Ishikawa (cell line): ENCODE data around the gene SPINK5.

Source experiments
- CEBPB ChIP-seq: IDR thresholded peaks from 2 replicates; pipeline ENCODE4 v1.6.1; 2012
- CREB1 ChIP-seq: IDR thresholded peaks from 2 replicates; pipeline ENCODE4 v1.6.1; 2012; ENCODE audit warnings: low read depth
- EGR1 ChIP-seq: IDR thresholded peaks from 2 replicates; pipeline ENCODE4 v1.6.1; 2012
- EP300 ChIP-seq: IDR thresholded peaks from 2 replicates; pipeline ENCODE4 v1.6.1; 2012; ENCODE audit warnings: borderline replicate concordance
- FOXM1 ChIP-seq: IDR thresholded peaks from 2 replicates; pipeline ENCODE4 v1.6.1; 2012; ENCODE audit warnings: low read depth, borderline replicate concordance
- MAX ChIP-seq: IDR thresholded peaks from 2 replicates; pipeline ENCODE4 v1.6.1; 2012
- NFIC ChIP-seq: IDR thresholded peaks from 2 replicates; pipeline ENCODE4 v1.6.1; 2012
- RAD21 ChIP-seq: IDR thresholded peaks from 2 replicates; pipeline ENCODE4 v1.6.1; 2012; ENCODE audit warnings: low read depth
- REST ChIP-seq: IDR thresholded peaks from 2 replicates; pipeline ENCODE4 v1.6.1; 2012; ENCODE audit warnings: low read depth, mild to moderate bottlenecking
- TAF1 ChIP-seq: IDR thresholded peaks from 2 replicates; pipeline ENCODE4 v1.6.1; 2012; ENCODE audit warnings: low read depth, mild to moderate bottlenecking
- TCF12 ChIP-seq: IDR thresholded peaks from 2 replicates; pipeline ENCODE4 v1.6.1; 2012; ENCODE audit warnings: low read depth
- TEAD4 ChIP-seq: IDR thresholded peaks from 2 replicates; pipeline ENCODE4 v1.6.1; 2012
- USF1 ChIP-seq: IDR thresholded peaks from 2 replicates; pipeline ENCODE4 v1.6.1; 2012
- YY1 ChIP-seq: IDR thresholded peaks from 2 replicates; pipeline ENCODE4 v1.6.1; 2012; ENCODE audit warnings: low read depth
- ZBTB7A ChIP-seq: IDR thresholded peaks from 2 replicates; pipeline ENCODE4 v1.6.1; 2012; ENCODE audit warnings: low read depth

The SPINK5 gene

GRCh38 chr5:148072207-148072606 lies 8.4 kb downstream of the SPINK5 start:
- TF ChIP-seq TAF1: no peak
- TF ChIP-seq RAD21: no peak
- no peak for TF ChIP-seq ZBTB7A
- no peak for TF ChIP-seq YY1

- TF ChIP-seq YY1 (no peak), TCF12 (no peak), FOXM1 (no peak), REST (no peak), EP300 (no peak), CREB1 (no peak), MAX (no peak), USF1 (no peak), EGR1 (no peak), RAD21 (no peak), TEAD4 (no peak), ZBTB7A (no peak), CEBPB (no peak), TAF1 (no peak), NFIC (no peak)
These were observed 11.7 kb downstream of the SPINK5 start for GRCh38 chr5:148075529-148075928.

GRCh38 chr5:148083203-148083602 lies 19.4 kb downstream of the SPINK5 start:
- TF ChIP-seq REST (no peak), NFIC (no peak), TCF12 (no peak), RAD21 (no peak), MAX (no peak), CEBPB (no peak), ZBTB7A (no peak), CREB1 (no peak), TAF1 (no peak)

- TF ChIP-seq NFIC (no peak), TAF1 (no peak), MAX (no peak)
These were observed 20.5 kb downstream of the SPINK5 start for GRCh38 chr5:148084269-148084668.

- TF ChIP-seq TAF1 (no peak), RAD21 (no peak), REST (no peak), FOXM1 (no peak), TCF12 (no peak), TEAD4 (no peak), CEBPB (no peak), MAX (no peak), YY1 (no peak), EGR1 (no peak), NFIC (no peak), USF1 (no peak), CREB1 (no peak), ZBTB7A (no peak), EP300 (no peak)
These were observed 21.5 kb downstream of the SPINK5 start for GRCh38 chr5:148085310-148085709.
